ENCODE results near the gene LINGO3.

- no peak for TF ChIP-seq CTCF (conservative IDR thresholded peaks at IDR 0.05; ENCODE audit: low read depth, low read length)
- TF ChIP-seq POLR2A (IDR thresholded peaks at IDR 0.05; ENCODE audit: low read depth, low read length), result no peak
- no peak for TF ChIP-seq CEBPB (IDR thresholded peaks at IDR 0.05; ENCODE audit: low read depth, low read length)
These were observed 27.9 kb upstream of the LINGO3 start for GRCh38 chr19:2335848-2336247.
